SJCRH30 (cell line): Measurements from ENCODE around the gene GLCE. TPM values are rescaled to one million over a fixed set of nuclear protein-coding genes. Genes with fewer than 3 reads are reported as not detected.
"Not testable (repeated sequence)": the region's sequence is repeated elsewhere in the genome, so short reads cannot be mapped to it uniquely, and the experiment has no call there.

ENCODE experiments used
- DNase-seq, 2 experiments: peaks; one replicate each; pipeline ENCODE4 v3.0.0-alpha.2; 2015 to 2020
- H3K27ac ChIP-seq: fragments of 250-450 bp; sonication (Bioruptor Pico); 2 replicates; pipeline ENCODE4 v1.5.1; 2020; ENCODE audit warnings: mild to moderate bottlenecking, moderate library complexity
- H3K27me3 ChIP-seq: fragments of 250-450 bp; sonication (Bioruptor Pico); 2 replicates; pipeline ENCODE4 v1.5.1; 2020; ENCODE audit warnings: mild to moderate bottlenecking, moderate library complexity
- H3K36me3 ChIP-seq: fragments of 250-450 bp; sonication (Bioruptor Pico); 2 replicates; pipeline ENCODE4 v1.5.1; 2020; ENCODE audit warnings: mild to moderate bottlenecking, moderate library complexity
- H3K4me1 ChIP-seq: fragments of 250-450 bp; sonication (Bioruptor Pico); 2 replicates; pipeline ENCODE4 v1.5.1; 2020; ENCODE audit warnings: mild to moderate bottlenecking, moderate library complexity
- H3K4me3 ChIP-seq: fragments of 250-450 bp; sonication (Bioruptor Pico); 2 replicates; pipeline ENCODE4 v1.5.1; 2020; ENCODE audit warnings: mild to moderate bottlenecking, moderate library complexity
- H3K9me3 ChIP-seq: fragments of 250-450 bp; sonication (Bioruptor Pico); replicated peaks from 2 replicates; pipeline ENCODE4 v1.5.1; 2020; ENCODE audit warnings: mild to moderate bottlenecking, moderate library complexity
- total RNA-seq: library from RNA; depleted of rRNA; stranded (reverse); fragments of >200 nt; shearing (Covaris generic); gene quantifications from 2 replicates; pipeline ENCODE4 v1.2.3, GENCODE V29; 2014

The GLCE gene
- total RNA-seq, 1 experiment from 2014 or later: 51.2 TPM

- no peak overlapping the region for H3K27ac ChIP-seq
- H3K27me3 ChIP-seq: peaks cover 11% of the 10 kb centered on the region
These were observed 133.5 kb downstream of the GLCE start for GRCh38 chr15:69293741-69294615.

GRCh38 chr15:69296606-69297005, 136.2 kb downstream of the GLCE start:
- no peaks in the 10 kb centered on the region for H3K36me3 ChIP-seq
- no peak overlapping the region for H3K4me3 ChIP-seq
- H3K27ac ChIP-seq: no peak overlapping the region
- DNase-seq: no peak
- no peaks in the 10 kb centered on the region for H3K4me1 ChIP-seq
- no peaks in the 10 kb centered on the region for H3K9me3 ChIP-seq
- peaks cover 11% of the 10 kb centered on the region for H3K27me3 ChIP-seq

More at GRCh38 chr15:69293741-69294615, 133.5 kb downstream of the GLCE start:
- Histone ChIP-seq H3K4me3 (no peak overlapping the region), H3K36me3 (no peaks in the 10 kb centered on the region), H3K4me1 (no peaks in the 10 kb centered on the region), H3K9me3 (no peaks in the 10 kb centered on the region)
- no peak for DNase-seq

- H3K4me3 ChIP-seq: no peak overlapping the region
- H3K36me3 ChIP-seq: no peaks in the 10 kb centered on the region
- no peak for DNase-seq
These were observed 137.4 kb downstream of the GLCE start for GRCh38 chr15:69297642-69298353.

GRCh38 chr15:69298354-69298696, 137.9 kb downstream of the GLCE start:
- Histone ChIP-seq H3K36me3 (no peaks in the 10 kb centered on the region), H3K9me3 (no peaks in the 10 kb centered on the region), H3K27me3 (peaks cover 7% of the 10 kb centered on the region; the same call in 1 of the 2 replicates), H3K4me3 (peak overlapping the region; percentile 43), H3K27ac (no peak overlapping the region), H3K4me1 (no peaks in the 10 kb centered on the region)
- DNase-seq: no peak

More at GRCh38 chr15:69297642-69298353, 137.4 kb downstream of the GLCE start:
- no peaks in the 10 kb centered on the region for H3K4me1 ChIP-seq
- H3K27me3 ChIP-seq: peaks cover 7% of the 10 kb centered on the region; the same call in 1 of the 2 replicates
- H3K9me3 ChIP-seq: no peaks in the 10 kb centered on the region
- no peak overlapping the region for H3K27ac ChIP-seq

- H3K4me3 ChIP-seq: peak within 1 kb of the TSS; percentile 43
- H3K27me3 ChIP-seq: peaks cover 7% of the 10 kb centered on the region; the same call in 1 of the 2 replicates
- H3K27ac ChIP-seq: no peak within 1 kb of the TSS
- DNase-seq: no peak
- no peaks in the 10 kb centered on the region for H3K9me3 ChIP-seq
- H3K36me3 ChIP-seq: no peaks in the 10 kb centered on the region
- no peaks in the 10 kb centered on the region for H3K4me1 ChIP-seq
These were observed 138.4 kb downstream of the GLCE start, which contains the start of gene PAQR5 for GRCh38 chr15:69298697-69299441. Gene PAQR5, plus strand, starts transcription at chr15:69298912. Its CDS starts 61,169 bp downstream, at chr15:69360081.

- Histone ChIP-seq H3K27ac (no peak overlapping the region), H3K27me3 (peaks cover 3% of the 10 kb centered on the region; the same call in 1 of the 2 replicates), H3K36me3 (no peaks in the 10 kb centered on the region), H3K4me3 (no peak overlapping the region), H3K9me3 (no peaks in the 10 kb centered on the region), H3K4me1 (no peaks in the 10 kb centered on the region)
- no peak for DNase-seq
These were observed 139.0 kb downstream of the GLCE start for GRCh38 chr15:69299451-69299886.

- no peaks in the 10 kb centered on the region for H3K36me3 ChIP-seq
- H3K9me3 ChIP-seq: no peaks in the 10 kb centered on the region
- no peak for DNase-seq
- H3K4me3 ChIP-seq: no peak overlapping the region
- no peak overlapping the region for H3K27ac ChIP-seq
- H3K27me3 ChIP-seq: peaks cover 3% of the 10 kb centered on the region; the same call in 1 of the 2 replicates
- peaks cover under 1% of the 10 kb centered on the region; the same call in 1 of the 2 replicates for H3K4me1 ChIP-seq
These were observed 139.6 kb downstream of the GLCE start for GRCh38 chr15:69299943-69300588.

- DNase-seq, H3K9me3 ChIP-seq, H3K4me1 ChIP-seq, H3K36me3 ChIP-seq, H3K27ac ChIP-seq, H3K27me3 ChIP-seq, H3K4me3 ChIP-seq: not testable (repeated sequence)
These were observed 140.7 kb downstream of the GLCE start for GRCh38 chr15:69301101-69301500.

- DNase-seq, H3K9me3 ChIP-seq, H3K4me3 ChIP-seq, H3K27me3 ChIP-seq, H3K36me3 ChIP-seq, H3K4me1 ChIP-seq, H3K27ac ChIP-seq: not testable (repeated sequence)
These were observed 141.7 kb downstream of the GLCE start for GRCh38 chr15:69302087-69302486.

GRCh38 chr15:69302929-69303328, 142.5 kb downstream of the GLCE start:
- Histone ChIP-seq H3K4me1 (peaks cover 8% of the 10 kb centered on the region), H3K36me3 (no peaks in the 10 kb centered on the region), H3K27me3 (no peaks in the 10 kb centered on the region), H3K27ac (no peak overlapping the region), H3K9me3 (no peaks in the 10 kb centered on the region), H3K4me3 (no peak overlapping the region)
- DNase-seq: no peak

- DNase-seq: no peak
- H3K36me3 ChIP-seq: no peaks in the 10 kb centered on the region
- H3K4me3 ChIP-seq: no peak overlapping the region
- no peak overlapping the region for H3K27ac ChIP-seq
- peaks cover 8% of the 10 kb centered on the region for H3K4me1 ChIP-seq
- H3K9me3 ChIP-seq: no peaks in the 10 kb centered on the region
- H3K27me3 ChIP-seq: no peaks in the 10 kb centered on the region
These were observed 143.1 kb downstream of the GLCE start for GRCh38 chr15:69303337-69304181.

- peaks cover 8% of the 10 kb centered on the region for H3K4me1 ChIP-seq
- no peak overlapping the region for H3K4me3 ChIP-seq
- H3K27me3 ChIP-seq: no peaks in the 10 kb centered on the region
- H3K36me3 ChIP-seq: no peaks in the 10 kb centered on the region
- DNase-seq: no peak
- H3K27ac ChIP-seq: no peak overlapping the region
- H3K9me3 ChIP-seq: no peaks in the 10 kb centered on the region
These were observed 143.7 kb downstream of the GLCE start for GRCh38 chr15:69304182-69304545.

GRCh38 chr15:69305204-69305931, 144.9 kb downstream of the GLCE start:
- Histone ChIP-seq H3K36me3 (no peaks in the 10 kb centered on the region), H3K9me3 (no peaks in the 10 kb centered on the region), H3K4me3 (peak overlapping the region; percentile 23), H3K27ac (peak overlapping the region; percentile 21; the same call in 1 of the 2 replicates), H3K27me3 (no peaks in the 10 kb centered on the region), H3K4me1 (peaks cover 8% of the 10 kb centered on the region)
- DNase-seq: peak; percentile 70 to 78
